GM12873 (cell line): ENCODE measurements around the gene KCNIP4.

Experiments used
- CTCF ChIP-seq: IDR thresholded peaks from 2 replicates; pipeline ENCODE4 v1.5.1; 2012; ENCODE audit warnings: low read depth, mild to moderate bottlenecking, moderate library complexity, low read length, control low read depth; ENCODE audit not compliant: insufficient read depth; ENCODE audit errors: missing control alignments

Gene KCNIP4

GRCh38 chr4:20889901-20890300, 1058.7 kb downstream of the KCNIP4 start:
- TF ChIP-seq CTCF: no peak

GRCh38 chr4:20883677-20884076, 1064.9 kb downstream of the KCNIP4 start:
- no peak for TF ChIP-seq CTCF

DNA sequence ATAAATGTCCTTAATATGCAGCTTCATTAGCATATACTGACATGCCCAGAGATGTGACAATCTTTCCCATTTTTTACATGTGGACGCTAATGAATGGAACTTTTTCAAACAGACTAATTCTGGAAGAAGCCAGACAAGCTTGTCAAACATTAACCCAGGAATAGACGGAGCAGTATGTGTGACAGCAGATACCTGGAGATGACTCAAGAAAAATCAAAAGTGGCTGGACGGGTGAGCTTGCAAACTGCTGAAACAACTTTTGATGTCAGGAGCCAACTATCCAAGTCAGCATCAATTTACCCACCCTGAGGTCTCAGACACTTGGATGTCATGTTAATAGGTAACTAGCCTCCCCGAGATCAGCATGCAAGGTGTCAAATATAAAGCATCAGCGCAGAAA, 1065.3 kb downstream of the KCNIP4 start:
- no peak for TF ChIP-seq CTCF

- no peak for TF ChIP-seq CTCF
These were observed 1066.1 kb downstream of the KCNIP4 start for GRCh38 chr4:20882500-20882899.

- TF ChIP-seq CTCF: no peak
These were observed 1066.9 kb downstream of the KCNIP4 start for GRCh38 chr4:20881658-20882057.

- TF ChIP-seq CTCF: no peak
These were observed 1069.8 kb downstream of the KCNIP4 start for GRCh38 chr4:20878806-20879205.

DNA sequence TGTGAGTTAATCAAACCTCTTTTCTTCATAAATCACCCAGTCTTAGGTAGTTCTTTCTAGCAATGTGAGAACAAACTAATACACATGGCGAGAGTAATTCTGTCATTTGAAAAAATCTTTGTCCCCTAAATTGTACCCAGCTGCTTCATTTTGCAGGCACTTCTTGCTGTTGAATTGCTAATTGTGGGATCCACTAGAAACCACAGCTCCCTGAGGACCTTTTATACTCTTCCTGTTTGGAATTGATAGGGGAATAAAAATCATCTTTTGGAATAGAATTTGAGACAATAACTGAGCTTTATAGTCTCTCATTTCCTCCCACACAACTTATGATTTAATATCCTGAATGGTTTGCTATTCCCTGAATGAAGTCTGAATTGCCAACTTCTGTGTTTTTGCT, 1078.1 kb downstream of the KCNIP4 start:
- TF ChIP-seq CTCF: no peak
